GM18520 (cell line): ENCODE results near the gene SMYD3.
"Not testable (repeated sequence)": the region's sequence is repeated elsewhere in the genome, so short reads cannot be mapped to it uniquely, and the experiment has no call there.

Experiments used
- ATAC-seq: cut with Tn5 transposase; IDR thresholded peaks from one replicate; pipeline ENCODE4 v1.9.1; 2021; ENCODE audit not compliant: unreplicated experiment

The SMYD3 gene

DNA sequence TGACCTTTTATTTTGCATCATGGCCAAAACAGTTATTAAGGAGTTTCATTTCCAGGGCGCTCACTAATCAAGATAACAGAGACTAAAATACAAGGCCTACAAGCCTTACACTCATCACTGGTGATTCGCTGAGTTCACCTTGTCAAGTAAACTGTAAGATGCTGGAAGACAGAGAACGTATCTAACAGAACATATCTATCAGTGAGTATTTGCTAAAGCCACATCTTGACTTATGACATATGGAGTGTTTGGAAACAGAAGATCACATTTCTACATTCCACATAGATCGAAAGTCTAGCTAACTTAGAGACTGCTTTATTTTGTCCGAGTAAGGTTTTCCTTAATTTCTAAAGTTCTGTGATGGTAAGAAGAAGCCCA lies 506.5 kb downstream of the SMYD3 start:
- no peak for ATAC-seq

DNA sequence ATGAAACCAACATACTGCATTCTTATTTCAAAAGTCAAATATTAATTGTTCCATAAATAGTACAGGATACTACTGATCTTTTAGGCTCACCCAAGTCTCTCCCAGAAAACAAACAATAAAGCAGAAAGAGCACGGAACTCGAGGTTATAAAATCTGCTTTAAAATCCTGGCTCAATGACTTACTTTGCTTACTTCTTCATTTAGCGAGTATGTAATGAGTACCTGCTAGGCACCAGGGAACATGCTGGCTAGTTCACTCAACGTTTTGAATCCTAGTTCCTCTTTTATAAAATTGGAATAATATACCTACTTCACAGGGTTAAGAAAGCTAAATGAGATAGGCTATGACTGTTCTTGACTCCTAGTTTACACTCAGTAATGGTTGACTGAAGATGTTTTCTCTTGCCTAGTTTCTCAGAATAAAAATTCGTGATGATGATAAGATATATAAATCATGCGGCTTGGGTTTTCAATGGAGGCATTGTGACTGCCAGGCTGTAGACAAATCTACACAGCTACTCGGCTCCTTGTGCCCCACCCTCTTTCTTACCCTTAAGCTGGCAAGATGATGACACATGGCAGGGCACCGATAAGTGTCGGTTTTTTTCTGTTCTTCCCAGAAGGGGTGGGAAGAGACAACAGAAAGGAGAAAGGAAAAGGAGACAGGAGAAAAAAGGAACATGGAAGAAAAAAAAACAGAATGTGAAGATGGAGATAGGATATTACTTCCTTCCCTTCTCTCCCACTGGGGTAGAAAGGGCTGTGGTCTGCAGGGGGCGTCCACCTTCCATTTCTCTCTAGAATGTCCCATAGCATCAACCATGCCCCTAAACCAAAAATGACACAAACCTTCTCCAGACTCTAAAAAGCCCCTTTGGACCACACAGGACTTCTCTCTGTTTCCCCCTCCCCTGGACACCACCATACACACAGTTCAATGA lies 507.1 kb downstream of the SMYD3 start:
- no peak for ATAC-seq

DNA sequence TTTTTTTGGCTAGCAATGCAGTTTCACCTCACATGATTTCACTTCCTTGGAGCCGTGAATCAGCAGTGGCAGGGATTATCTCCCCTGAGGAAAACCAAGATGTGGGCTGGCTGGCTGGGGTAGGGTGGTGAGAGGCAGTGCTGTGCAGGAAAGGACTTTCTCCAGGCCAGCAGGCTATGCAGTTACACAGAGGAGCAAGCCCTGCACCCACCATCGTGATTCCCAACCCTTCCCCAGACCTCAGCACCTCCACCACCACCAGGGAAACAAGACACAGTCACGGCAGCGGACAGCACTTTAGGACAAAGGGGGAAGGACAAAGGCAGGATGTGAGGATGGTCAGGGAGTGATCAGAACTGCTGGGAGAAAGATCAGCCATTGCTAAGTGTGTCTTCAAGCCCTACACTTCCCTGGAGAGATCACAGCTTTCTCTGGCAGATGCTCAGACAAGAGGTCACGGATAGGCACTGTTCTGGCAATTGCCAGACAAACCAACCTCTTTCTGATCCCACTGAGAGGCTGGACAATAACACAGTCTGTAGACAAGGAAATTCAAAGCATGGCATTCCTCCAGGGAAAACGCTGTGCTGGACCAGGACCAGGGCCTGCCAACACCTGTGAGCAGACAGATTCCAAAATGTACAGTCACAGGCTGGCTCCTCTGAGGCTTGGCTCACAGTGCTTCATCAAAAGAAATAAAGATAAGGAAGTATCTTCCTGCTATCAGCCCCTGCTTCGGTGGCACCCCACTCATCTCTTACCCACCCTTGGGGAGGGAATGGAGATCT lies 509.4 kb downstream of the SMYD3 start:
- ATAC-seq, result no peak

DNA sequence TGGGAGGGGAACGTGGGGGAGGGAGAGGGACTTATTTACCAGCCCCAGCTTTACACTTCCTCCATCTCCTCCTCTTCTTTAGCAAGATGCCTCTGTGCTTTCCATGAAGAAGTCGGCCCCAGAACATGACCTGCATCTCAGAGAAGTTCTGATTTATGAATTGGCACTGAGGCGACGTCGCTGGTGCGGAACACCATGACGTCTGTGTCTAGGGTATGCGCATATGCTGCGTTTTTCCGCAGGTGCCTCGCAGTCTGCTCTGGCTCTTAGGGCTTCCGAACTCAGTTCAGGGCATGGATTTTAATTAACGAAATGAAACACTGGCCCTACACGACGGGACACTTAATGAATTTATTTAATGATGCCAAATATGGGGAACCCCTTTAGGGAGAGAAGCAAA lies 510.3 kb downstream of the SMYD3 start:
- ATAC-seq, result no peak

DNA sequence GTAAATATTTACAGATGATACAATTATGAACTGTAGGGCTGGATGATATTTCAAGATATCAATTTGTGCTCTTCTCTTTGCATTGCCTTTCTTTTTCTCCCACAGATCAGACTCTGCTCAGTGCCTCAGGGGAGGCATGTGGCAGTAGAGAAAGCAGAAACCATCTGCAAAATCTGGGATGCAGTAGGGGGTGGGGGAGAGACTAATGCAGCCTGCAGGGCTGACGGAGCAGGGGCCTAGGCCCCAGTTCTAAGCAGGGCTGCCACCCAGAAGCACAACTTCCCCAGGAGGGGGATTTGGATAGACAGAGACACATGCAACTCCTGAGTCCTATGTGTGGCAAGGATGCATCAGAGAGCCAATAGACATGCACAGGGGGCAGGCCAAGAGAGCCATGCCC lies 511.6 kb downstream of the SMYD3 start:
- no peak for ATAC-seq

DNA sequence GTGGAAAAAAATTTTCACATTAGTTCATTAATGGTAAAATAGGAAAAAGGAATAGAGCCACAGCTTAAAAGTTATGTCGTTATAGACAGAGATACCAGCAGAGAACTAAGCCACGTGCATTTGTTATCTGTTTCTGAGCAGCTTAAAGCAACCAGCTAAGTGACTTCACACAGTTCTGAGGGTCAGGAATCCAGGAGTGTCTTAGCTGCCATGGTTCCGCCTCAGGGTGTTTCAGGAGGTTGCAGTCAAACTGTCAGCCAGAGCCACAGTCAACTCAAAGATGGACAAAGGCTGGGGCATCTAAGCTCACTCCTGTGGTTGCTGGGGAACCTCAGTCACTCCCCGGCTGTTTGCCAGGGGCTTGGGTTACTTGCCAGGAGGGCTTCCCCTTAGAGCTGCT lies 515.8 kb downstream of the SMYD3 start:
- no peak for ATAC-seq

DNA sequence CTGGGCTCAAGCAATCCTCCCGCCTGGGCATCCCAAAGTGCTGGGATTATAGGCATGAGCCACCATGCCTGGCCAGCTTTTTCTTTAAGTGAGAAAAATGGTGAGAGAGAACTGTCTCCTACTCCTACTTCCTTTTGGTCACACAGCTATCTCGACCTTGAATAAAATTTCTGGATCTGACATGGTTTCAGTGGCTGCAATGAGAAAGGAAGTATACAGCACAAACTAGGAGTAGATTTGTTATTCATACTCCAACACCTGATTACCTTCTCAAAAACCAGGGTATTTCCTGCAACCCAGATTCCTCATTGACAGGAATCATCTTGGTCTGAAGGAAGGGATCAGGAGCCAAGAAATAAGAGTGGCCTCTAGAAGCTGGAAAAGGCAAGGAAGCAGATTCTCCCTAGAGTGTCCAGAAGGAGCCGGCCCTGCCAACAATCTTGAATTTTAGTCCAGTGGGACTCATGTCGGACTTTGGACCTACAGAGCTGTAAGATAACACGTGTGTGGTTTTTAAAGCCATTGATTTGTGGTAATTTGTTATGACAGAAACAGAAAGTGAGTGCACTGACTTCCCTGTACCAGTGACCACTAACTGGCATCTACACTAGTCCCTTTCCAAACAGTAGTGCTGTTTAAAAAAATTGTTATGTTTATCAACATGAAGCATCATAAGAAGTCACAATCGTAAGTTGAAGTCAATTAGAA lies 516.6 kb downstream of the SMYD3 start:
- peak; percentile 80 for ATAC-seq

DNA sequence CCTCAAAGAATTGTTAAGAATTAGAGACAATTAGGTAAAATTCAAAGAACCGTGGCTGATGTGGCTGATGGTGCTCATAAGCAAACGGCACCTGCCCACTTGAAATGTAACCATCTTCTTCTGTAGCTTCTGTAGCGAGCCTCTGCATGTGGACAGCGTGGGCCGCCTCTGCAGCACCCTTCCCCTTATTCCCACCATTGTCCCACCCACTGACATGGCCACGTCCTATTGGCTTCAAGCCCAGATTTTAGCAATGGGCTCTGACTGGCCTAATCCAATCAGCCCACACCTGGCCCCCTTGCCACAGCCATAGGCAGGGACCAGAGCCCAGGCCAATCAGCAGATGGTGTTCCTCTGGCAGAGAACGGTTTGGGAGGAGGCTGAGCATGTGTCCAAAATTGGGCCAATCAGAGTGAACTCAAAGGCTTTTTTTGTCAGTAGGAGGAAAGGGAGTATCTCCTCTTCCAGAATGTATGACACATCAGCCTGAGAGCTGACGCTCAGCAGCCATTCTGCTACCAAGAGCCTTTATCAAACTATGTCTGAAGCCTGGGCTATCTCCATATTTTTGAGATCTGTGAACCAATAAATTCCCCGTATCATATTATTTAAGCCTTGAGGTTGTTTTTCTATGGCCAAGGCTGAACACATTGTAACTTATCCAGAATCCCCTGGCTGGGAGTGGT lies 518.5 kb downstream of the SMYD3 start:
- ATAC-seq, result no peak

DNA sequence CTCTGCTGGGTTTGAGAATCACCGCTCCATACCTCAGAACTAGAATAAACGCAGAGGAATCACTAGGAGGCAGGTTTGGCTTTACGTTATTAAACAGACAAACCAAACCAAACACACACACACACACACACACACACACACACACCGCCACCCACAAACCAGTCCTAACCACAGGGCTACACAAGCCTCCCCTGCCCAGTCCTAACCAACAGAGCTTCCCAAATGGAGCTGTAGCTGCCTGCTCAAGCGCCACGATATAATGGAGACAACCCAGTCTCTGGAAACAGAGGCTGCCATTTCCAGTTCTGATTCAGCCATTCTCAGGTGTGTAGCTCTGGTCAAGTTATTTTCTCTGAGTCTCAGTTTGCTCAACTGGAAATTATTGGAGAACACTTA lies 519.1 kb downstream of the SMYD3 start:
- no peak for ATAC-seq

DNA sequence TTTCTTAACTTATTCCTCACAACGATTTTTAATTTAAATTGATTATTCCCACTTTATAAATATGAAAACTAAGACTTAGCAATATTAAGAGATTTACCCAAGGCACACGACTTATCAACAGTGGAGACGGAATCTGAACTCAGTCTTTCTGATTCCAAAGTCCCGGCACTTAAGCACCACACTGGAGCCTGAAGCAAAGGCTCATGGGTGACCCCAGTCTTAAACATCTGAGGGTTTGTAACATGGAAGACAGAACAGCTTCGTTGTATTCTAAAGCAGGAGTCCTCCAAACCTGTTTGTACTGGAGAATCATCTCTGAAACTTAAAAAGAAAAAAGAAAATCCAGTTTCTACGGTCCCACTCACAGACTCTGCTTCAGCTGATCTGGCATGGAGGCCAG lies 519.5 kb downstream of the SMYD3 start:
- no peak for ATAC-seq

DNA sequence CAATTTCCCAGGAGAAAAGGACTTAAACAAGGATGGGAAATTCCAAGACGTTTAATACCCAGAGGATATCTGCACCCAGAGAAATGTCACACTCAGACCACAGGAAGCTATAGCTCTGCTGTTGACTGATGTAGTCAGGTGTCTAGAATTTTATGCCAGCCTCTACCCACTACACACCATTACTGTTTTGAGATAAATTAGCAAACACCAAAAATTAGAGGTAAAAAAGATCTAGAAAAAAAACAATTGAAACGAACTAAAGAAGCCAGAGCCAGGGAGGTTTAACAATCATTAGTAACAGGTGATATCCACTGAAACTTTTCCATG lies 519.9 kb downstream of the SMYD3 start:
- no peak for ATAC-seq

DNA sequence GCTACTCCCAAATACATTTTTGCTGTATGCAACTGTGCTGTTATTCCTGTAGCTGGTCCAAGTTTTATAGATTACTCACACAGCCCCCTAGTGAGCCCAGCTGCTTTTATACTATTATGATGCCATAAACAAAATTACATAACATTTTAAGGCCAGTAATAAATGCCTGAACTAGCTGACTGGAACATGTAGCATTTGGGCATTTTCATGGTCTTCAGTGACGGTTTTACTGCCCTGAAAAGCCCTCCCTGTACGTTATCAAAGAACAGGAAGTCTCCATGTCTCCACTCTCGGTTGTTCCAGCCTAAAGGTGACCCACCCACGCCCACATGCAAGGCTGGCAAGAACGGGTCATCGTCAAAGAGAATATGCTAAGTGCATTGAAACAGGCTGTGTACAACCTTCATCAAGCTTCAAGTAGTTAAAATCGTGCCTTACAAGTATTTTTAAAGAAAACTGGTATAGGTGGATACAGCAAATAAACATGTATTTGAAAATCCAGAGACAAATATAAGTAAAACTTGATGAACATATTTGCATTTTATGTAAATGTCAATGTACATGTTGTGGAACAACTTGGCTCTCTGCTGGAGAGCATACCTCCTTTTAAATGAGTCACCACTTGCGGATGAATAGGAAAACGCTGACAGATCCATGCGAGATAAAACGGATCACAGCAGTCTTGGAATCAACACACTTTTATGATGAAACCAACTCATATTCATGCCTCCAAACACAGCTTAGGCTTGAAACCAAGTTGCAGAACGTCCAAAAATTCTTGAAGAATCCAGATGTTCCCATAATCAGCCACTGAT lies 520.5 kb downstream of the SMYD3 start:
- no peak for ATAC-seq

DNA sequence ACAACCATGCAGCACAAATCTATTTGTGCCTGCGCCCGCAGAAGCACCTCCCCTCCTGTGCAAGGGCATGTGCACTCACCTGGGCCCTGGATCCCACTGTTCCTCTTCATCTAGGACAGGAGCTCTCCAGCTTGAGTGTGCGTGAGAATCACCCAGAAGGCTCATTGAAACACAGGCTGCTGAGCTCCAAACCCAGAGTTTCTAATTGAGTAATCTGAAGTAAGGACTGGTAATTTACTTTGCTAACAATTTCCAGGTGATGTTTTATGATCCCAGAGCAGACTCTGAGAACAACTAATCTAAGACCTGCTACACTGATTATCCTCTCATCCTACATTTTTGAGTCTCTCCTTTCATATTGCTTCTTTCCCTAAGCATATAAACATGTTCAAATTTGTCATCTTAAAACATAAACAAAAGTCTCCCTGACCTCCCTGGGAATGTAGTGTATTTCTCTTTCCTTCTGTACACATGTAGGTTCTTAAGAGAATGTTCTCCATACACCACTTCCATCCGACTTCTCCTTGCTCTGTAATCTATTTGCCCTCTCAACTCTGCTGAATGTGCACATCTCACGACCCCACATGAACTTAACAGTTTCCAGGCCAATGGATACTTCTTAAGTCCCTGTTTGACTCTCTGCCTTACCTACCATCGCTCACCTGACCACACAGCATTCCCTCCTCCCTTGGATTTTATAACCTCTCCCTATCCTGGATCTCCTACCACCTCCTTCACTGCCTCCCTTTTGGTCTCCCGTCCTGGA lies 522.5 kb downstream of the SMYD3 start:
- ATAC-seq, result no peak

DNA sequence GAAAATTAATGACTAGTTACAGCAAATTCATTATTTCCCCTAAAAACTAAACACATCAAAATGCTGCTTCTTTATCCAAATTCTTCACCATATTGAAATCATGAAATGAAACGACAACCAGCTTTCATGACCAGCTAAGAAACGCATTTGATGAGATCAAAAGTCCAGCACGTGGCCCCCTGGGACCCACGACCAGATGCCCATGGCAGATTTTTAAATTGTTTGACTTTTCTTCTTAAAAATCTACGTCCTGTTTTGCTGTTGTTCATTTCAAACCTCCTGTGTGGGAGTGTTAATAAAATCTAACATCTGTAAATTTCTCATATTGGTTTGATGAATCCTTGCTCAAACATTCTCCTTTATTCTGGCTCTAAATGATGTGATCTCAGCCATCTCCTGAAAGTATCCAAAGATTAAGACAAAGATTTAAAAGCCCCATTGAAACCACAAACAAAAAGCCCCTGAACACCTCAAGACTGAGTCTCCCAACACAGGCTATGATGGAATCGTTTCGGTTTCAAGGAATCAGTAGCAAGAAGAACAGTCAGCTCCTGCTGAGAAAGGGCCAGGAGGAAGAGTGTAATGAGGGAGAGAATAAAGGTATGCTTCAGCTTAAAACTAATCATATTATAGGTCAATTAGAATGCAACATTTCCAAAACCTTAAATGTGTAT lies 523.6 kb downstream of the SMYD3 start:
- no peak for ATAC-seq

DNA sequence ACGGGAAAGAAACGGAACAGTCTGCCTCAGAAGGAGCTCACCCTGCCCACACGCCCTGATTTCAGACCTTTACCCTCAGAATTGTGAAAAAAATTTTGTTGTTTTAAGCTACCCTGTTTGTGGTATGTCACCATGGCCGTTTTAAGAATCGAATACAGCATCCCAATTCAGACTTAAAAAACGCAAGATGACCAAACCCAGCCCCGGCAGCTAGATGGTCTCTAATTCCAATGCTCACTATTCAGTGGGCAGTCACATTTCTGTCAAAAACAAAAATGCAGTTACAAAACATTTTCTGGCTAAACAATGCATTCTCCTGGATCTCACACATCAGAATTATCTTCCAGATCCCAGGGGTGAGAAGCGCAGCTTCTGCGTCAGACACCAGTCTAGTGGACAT lies 527.5 kb downstream of the SMYD3 start:
- ATAC-seq, result no peak

DNA sequence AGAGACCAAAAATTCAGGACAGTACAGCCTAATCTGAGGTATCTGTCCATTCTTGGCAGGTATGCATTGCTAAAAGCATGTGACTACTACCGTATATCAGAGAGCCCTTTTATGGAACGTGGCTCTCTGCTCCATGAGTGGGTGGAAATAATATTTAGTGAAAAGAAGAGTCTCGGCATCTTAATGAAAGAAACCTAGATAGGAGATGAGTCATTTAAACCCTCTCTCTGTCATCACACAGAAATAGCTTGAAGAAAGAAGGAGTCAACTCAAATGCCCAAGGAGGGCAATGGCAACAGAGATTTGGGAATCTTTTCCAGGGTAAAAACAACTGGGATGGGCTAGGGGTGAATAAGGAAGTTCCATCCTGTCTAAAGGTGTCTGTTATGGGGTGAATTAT lies 528.2 kb downstream of the SMYD3 start:
- no peak for ATAC-seq

DNA sequence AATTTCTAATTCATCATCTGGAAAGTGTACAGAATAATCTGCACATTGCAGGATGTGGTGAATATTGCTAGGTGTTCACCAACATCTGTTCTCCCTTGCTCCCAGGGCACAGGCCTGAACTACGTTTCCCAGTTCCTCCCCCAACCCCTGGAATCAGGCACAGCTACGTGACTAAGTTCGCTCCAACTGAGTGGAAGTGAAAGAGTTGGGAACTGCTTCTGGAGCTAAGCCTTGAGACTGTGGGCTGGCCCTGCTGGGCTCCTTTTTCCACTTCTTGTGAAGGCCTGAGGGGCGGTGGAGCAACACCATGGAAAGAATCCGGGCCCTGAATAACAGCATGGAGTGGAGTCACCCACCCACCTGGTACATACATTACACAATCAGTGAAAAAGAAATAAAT lies 534.6 kb downstream of the SMYD3 start:
- ATAC-seq, result no peak

DNA sequence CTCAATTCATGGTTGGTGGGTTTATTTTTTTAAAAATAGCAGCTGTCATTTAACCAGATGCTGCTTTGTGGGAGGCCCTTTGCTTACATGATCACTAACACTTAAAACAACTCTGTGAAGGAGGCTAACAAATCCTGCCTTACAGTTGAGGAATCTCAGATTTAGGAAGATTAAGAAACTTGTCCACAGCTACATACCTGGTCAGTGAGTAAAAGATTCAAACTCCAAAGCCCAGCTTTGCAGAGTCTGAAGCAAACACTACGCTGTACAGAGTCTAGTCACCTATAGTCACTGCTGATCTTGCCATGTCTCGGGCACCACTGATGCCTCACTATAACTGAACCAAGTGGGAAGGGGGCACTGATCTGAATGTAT lies 535.4 kb downstream of the SMYD3 start:
- no peak for ATAC-seq

DNA sequence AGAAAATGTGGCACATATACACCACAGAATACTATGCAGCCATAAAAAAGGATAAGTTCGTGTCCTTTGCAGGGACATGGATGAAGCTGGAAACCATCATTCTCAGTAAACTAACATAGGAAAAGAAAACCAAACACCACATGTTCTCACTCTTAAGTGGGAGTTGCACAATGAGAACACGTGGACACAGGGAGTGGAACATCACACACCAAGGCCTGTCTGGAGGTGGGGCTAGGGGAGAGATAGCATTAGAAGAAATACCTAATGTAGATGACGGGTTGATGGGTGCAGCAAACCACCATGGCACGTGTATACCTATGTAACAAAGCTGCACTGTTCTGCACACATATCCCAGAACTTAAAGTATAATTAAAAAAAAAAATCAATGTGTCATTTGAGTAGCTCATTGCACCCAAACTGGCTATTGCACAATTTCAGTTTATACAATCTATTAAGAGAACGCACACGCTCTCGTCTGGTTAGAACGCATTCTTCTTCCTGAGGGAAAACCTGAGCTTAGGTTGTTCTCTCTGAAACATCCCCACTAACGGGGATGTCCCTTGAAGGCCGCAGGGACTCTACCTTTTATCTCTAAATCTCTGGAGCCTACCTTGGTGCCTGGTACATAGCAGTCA lies 535.9 kb downstream of the SMYD3 start:
- ATAC-seq, result not testable (repeated sequence)
